K562 (cell line): Measurements from ENCODE around the gene BEST1. TPM values are rescaled to one million over a fixed set of nuclear protein-coding genes. Genes with fewer than 3 reads are reported as not detected.

ENCODE experiments used
- CHD4 ChIP-seq: fragments of 200-600 bp; sonication (generic); IDR thresholded peaks from 3 replicates; pipeline ENCODE4 v1.6.1; 2012; ENCODE audit warnings: low read depth, mild to moderate bottlenecking, mixed read lengths, low read length, inconsistent platforms; ENCODE audit not compliant: insufficient read depth, insufficient replicate concordance, poor library complexity, severe bottlenecking
- MTF1 ChIP-seq: fragments of 250-450 bp; sonication (Bioruptor Pico); IDR thresholded peaks from 2 replicates; pipeline ENCODE4 v1.9.0; 2021; ENCODE audit warnings: moderate library complexity, mild to moderate bottlenecking, inconsistent platforms, borderline replicate concordance
- RCOR1 ChIP-seq, 2 experiments: IDR thresholded peaks; 2 replicates each; pipeline ENCODE4 v1.6.1; 2012; ENCODE audit warnings: low read depth in 2 of 2, low read length in 2 of 2, borderline replicate concordance in 1 of 2, improper control_type of control experiment in 1 of 2
- RHOXF2B ChIP-seq: fragments of 250-450 bp; sonication (Bioruptor Pico); conservative IDR thresholded peaks from 2 replicates; pipeline ENCODE4 v1.5.1; 2021
- SNAPC5 ChIP-seq: fragments of 250-450 bp; sonication (Bioruptor Pico); IDR thresholded peaks from 2 replicates; pipeline ENCODE4 v1.8.0; 2021; ENCODE audit warnings: moderate library complexity, mild to moderate bottlenecking, inconsistent platforms
- TAF15 ChIP-seq: fragments of 200-400 bp; formaldehyde crosslinking; IDR thresholded peaks from 2 replicates; pipeline ENCODE4 v1.6.1; 2017; ENCODE audit warnings: mild to moderate bottlenecking, low read depth, low read length, moderate library complexity
- ZNF124 ChIP-seq: sonication (generic); formaldehyde crosslinking; IDR thresholded peaks from 2 replicates; pipeline ENCODE4 v1.8.1; 2022; ENCODE audit warnings: missing genetic modification reagents
- ZNF584 ChIP-seq: fragments of 200-800 bp; sonication (Bioruptor generic); IDR thresholded peaks from 2 replicates; pipeline ENCODE4 v1.6.1; 2016; ENCODE audit warnings: low read depth, mild to moderate bottlenecking, missing genetic modification characterization, missing compliant biosample characterization
- polyA plus RNA-seq, 8 experiments: library from polyadenylated mRNA; depleted of rRNA in 4 of 8; stranded (reverse) in 5 of 8; unstranded in 3 of 8; fragments of >200 nt; fragmentation: Nextera tagmentation in 2 of 8; fragmentation: Illumina TruSeq in 1 of 8; extraction: Ambion mirVana in 2 of 8; extraction: Trizol in 1 of 8; gene quantifications; 2 replicates each; pipeline versions ENCODE4 v1.2.1 to v1.2.3, GENCODE V29; 2011 to 2014; ENCODE audit warnings: inconsistent platforms in 1 of 8, missing spikeins in 1 of 8
- total RNA-seq, 7 experiments: library from RNA; depleted of rRNA in 6 of 7; stranded (reverse); fragments of >200 nt in 6 of 7; fragmentation: Illumina TruSeq in 2 of 7; extraction: Trizol in 2 of 7; gene quantifications; 2 replicates each; pipeline versions ENCODE4 v1.2.1 to v1.2.3, GENCODE V29; 2011 to 2021; ENCODE audit warnings: low replicate concordance in 1 of 7
- TF ChIP-seq, protein P1 (sequence below): fragments of 200-800 bp; sonication (Bioruptor generic); IDR thresholded peaks from 2 replicates; pipeline ENCODE4 v1.6.1; 2017; ENCODE audit warnings: missing genetic modification characterization, missing compliant biosample characterization
- TF ChIP-seq, protein P2 (sequence below): fragments of 450-650 bp; IDR thresholded peaks from 2 replicates; pipeline ENCODE4 v1.6.1; 2017; ENCODE audit warnings: mild to moderate bottlenecking, moderate library complexity
- TF ChIP-seq, protein P3 (sequence below): sonication (generic); formaldehyde crosslinking; IDR thresholded peaks from 2 replicates; pipeline ENCODE4 v1.8.0; 2022; ENCODE audit warnings: mild to moderate bottlenecking, missing genetic modification reagents, borderline replicate concordance
- TF ChIP-seq, protein P4 (sequence below): fragments of 450-650 bp; IDR thresholded peaks from 2 replicates; pipeline ENCODE4 v1.6.1; 2016; ENCODE audit warnings: borderline replicate concordance

Gene BEST1
- total and polyA plus RNA-seq, 9 of the 15 experiments (the other 6 are each of a cell fraction or from before 2014, with no cell fraction given): 0.07 to 1.3 (median 0.40) TPM

DNA sequence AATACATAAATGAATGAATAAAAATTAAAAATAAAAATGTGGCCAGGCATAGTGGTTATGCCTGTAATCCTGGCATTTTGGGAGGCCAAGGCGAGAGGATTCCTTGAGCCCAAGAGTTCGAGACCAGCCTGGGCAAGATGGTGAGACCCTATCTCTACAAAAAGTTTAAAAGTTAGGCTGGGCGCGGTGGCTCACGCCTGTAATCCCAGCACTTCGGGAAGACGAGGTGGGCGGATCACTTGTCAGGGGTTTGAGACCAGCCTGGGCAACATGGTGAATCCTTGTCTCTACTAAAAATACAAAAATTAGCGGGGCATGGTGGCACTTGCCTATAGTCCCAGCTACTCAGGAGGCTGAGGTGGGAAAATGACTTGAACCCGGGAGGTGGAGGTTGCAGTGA is 9.7 kb upstream of the BEST1 start (continued):
- TF ChIP-seq, protein P1, sequence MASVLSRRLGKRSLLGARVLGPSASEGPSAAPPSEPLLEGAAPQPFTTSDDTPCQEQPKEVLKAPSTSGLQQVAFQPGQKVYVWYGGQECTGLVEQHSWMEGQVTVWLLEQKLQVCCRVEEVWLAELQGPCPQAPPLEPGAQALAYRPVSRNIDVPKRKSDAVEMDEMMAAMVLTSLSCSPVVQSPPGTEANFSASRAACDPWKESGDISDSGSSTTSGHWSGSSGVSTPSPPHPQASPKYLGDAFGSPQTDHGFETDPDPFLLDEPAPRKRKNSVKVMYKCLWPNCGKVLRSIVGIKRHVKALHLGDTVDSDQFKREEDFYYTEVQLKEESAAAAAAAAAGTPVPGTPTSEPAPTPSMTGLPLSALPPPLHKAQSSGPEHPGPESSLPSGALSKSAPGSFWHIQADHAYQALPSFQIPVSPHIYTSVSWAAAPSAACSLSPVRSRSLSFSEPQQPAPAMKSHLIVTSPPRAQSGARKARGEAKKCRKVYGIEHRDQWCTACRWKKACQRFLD (CRISPR knock-in tag): no peak
- TF ChIP-seq MTF1 (CRISPR knock-in tag) (no peak), ZNF584 (no peak), TAF15 (no peak), CHD4 (no peak), ZNF124 (CRISPR knock-in tag) (no peak), SNAPC5 (CRISPR knock-in tag) (no peak), RCOR1 (IDR thresholded peaks at IDR 0.05; ENCODE audit: borderline replicate concordance in 1 of 2, low read depth in 2 of 2, low read length in 2 of 2) (no peak), RHOXF2B (no peak)
- TF ChIP-seq, protein P2, sequence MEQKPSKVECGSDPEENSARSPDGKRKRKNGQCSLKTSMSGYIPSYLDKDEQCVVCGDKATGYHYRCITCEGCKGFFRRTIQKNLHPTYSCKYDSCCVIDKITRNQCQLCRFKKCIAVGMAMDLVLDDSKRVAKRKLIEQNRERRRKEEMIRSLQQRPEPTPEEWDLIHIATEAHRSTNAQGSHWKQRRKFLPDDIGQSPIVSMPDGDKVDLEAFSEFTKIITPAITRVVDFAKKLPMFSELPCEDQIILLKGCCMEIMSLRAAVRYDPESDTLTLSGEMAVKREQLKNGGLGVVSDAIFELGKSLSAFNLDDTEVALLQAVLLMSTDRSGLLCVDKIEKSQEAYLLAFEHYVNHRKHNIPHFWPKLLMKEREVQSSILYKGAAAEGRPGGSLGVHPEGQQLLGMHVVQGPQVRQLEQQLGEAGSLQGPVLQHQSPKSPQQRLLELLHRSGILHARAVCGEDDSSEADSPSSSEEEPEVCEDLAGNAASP: no peak
- TF ChIP-seq, protein P3, sequence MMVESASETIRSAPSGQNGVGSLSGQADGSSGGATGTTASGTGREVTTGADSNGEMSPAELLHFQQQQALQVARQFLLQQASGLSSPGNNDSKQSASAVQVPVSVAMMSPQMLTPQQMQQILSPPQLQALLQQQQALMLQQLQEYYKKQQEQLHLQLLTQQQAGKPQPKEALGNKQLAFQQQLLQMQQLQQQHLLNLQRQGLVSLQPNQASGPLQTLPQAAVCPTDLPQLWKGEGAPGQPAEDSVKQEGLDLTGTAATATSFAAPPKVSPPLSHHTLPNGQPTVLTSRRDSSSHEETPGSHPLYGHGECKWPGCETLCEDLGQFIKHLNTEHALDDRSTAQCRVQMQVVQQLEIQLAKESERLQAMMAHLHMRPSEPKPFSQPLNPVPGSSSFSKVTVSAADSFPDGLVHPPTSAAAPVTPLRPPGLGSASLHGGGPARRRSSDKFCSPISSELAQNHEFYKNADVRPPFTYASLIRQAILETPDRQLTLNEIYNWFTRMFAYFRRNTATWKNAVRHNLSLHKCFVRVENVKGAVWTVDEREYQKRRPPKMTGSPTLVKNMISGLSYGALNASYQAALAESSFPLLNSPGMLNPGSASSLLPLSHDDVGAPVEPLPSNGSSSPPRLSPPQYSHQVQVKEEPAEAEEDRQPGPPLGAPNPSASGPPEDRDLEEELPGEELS: no peak
- TF ChIP-seq, protein P4, sequence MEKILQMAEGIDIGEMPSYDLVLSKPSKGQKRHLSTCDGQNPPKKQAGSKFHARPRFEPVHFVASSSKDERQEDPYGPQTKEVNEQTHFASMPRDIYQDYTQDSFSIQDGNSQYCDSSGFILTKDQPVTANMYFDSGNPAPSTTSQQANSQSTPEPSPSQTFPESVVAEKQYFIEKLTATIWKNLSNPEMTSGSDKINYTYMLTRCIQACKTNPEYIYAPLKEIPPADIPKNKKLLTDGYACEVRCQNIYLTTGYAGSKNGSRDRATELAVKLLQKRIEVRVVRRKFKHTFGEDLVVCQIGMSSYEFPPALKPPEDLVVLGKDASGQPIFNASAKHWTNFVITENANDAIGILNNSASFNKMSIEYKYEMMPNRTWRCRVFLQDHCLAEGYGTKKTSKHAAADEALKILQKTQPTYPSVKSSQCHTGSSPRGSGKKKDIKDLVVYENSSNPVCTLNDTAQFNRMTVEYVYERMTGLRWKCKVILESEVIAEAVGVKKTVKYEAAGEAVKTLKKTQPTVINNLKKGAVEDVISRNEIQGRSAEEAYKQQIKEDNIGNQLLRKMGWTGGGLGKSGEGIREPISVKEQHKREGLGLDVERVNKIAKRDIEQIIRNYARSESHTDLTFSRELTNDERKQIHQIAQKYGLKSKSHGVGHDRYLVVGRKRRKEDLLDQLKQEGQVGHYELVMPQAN: no peak
